DOHH2 (cell line): ENCODE measurements around the gene STON2.

ENCODE experiments used
- H3F3A ChIP-seq: fragments of 200-600 bp; sonication (generic), shearing (Covaris generic); 2 replicates; pipeline ENCODE4 v1.6.0; 2016; ENCODE audit warnings: antibody characterized with exemption, mild to moderate bottlenecking; ENCODE audit not compliant: control insufficient read depth, insufficient read depth
- H3K27ac ChIP-seq: fragments of 200-600 bp; sonication (generic); 2 replicates; pipeline ENCODE4 v1.5.1; 2014; ENCODE audit warnings: low read depth, mild to moderate bottlenecking, low read length, moderate library complexity
- H3K27me3 ChIP-seq: fragments of 200-600 bp; sonication (generic); 2 replicates; pipeline ENCODE4 v1.6.1; 2014; ENCODE audit warnings: mild to moderate bottlenecking, low read length, mixed read lengths; ENCODE audit not compliant: control insufficient read depth
- H3K36me3 ChIP-seq: fragments of 200-600 bp; sonication (generic); 2 replicates; pipeline ENCODE4 v1.6.1; 2014; ENCODE audit warnings: mild to moderate bottlenecking, low read length, moderate library complexity, mixed read lengths; ENCODE audit not compliant: control insufficient read depth
- H3K4me1 ChIP-seq: fragments of 200-600 bp; sonication (generic); 2 replicates; pipeline ENCODE4 v1.6.1; 2014; ENCODE audit warnings: mild to moderate bottlenecking, low read length, mixed read lengths; ENCODE audit not compliant: control insufficient read depth
- H3K4me2 ChIP-seq: fragments of 200-600 bp; sonication (generic); 2 replicates; pipeline ENCODE4 v1.6.0; 2014; ENCODE audit warnings: mild to moderate bottlenecking, low read length, moderate library complexity
- H3K4me3 ChIP-seq: fragments of 200-600 bp; sonication (generic); 2 replicates; pipeline ENCODE4 v1.5.1; 2014; ENCODE audit warnings: mild to moderate bottlenecking, low read length, mixed read lengths
- H3K79me2 ChIP-seq: fragments of 200-600 bp; sonication (generic); 2 replicates; pipeline ENCODE4 v1.6.1; 2014; ENCODE audit warnings: mild to moderate bottlenecking, low read length, mixed read lengths; ENCODE audit not compliant: control insufficient read depth
- H3K9me2 ChIP-seq: fragments of 200-600 bp; sonication (generic); replicated peaks from 2 replicates; pipeline ENCODE4 v1.6.1; 2014; ENCODE audit warnings: mild to moderate bottlenecking, low read length, mixed read lengths; ENCODE audit not compliant: control insufficient read depth
- H3K9me3 ChIP-seq: fragments of 200-600 bp; sonication (generic); 2 replicates; pipeline ENCODE4 v1.6.1; 2014; ENCODE audit warnings: antibody characterized with exemption, low read length, mixed read lengths; ENCODE audit not compliant: control insufficient read depth, insufficient read depth
- H4K20me1 ChIP-seq: fragments of 200-600 bp; sonication (generic); 2 replicates; pipeline ENCODE4 v1.6.0; 2014; ENCODE audit warnings: low read depth, mild to moderate bottlenecking, antibody characterized with exemption, low read length, moderate library complexity; ENCODE audit not compliant: control insufficient read depth, insufficient read depth
- EZH2phosphoT487 ChIP-seq: fragments of 200-600 bp; sonication (generic); IDR thresholded peaks from 2 replicates; pipeline ENCODE4 v1.6.1; 2017; ENCODE audit warnings: borderline replicate concordance, mild to moderate bottlenecking, antibody characterized with exemption, low read length, moderate library complexity, mixed read lengths
- TF ChIP-seq, protein P1 (sequence below): fragments of 200-600 bp; sonication (generic); IDR thresholded peaks from one replicate; pipeline ENCODE4 v1.5.1; 2014; ENCODE audit warnings: antibody characterized with exemption, mild to moderate bottlenecking, low read depth, low read length; ENCODE audit not compliant: poor library complexity, severe bottlenecking

The STON2 gene

DNA sequence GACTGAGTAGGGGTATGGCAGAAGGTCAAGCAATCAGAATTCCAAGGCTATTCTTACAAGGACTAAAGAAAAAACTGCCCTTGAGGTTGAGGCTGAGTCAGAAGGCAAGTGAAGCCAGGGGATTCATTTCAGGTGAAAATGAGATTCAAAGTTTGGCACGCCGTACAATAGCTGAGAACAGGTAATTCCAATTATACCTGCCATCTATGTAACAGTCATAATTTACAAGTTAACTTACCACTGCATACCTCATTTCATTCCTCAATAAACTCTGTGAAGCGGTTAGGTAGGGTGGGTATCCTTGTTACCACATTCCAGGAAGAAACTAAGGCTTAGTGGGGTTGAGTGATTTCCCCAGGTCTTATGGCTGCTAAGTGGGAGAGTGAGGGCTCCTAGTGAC is 64.1 kb downstream of the STON2 start:
- H3K36me3 ChIP-seq = no peaks in the 10 kb centered on the region
- H3K4me1 ChIP-seq = no peaks in the 10 kb centered on the region
- H3K27me3 ChIP-seq = peaks cover 17% of the 10 kb centered on the region; the same call in 1 of the 2 replicates
- H3K9me2 ChIP-seq = no peaks in the 10 kb centered on the region
- TF ChIP-seq EZH2phosphoT487 = no peak
- TF ChIP-seq, protein P1, sequence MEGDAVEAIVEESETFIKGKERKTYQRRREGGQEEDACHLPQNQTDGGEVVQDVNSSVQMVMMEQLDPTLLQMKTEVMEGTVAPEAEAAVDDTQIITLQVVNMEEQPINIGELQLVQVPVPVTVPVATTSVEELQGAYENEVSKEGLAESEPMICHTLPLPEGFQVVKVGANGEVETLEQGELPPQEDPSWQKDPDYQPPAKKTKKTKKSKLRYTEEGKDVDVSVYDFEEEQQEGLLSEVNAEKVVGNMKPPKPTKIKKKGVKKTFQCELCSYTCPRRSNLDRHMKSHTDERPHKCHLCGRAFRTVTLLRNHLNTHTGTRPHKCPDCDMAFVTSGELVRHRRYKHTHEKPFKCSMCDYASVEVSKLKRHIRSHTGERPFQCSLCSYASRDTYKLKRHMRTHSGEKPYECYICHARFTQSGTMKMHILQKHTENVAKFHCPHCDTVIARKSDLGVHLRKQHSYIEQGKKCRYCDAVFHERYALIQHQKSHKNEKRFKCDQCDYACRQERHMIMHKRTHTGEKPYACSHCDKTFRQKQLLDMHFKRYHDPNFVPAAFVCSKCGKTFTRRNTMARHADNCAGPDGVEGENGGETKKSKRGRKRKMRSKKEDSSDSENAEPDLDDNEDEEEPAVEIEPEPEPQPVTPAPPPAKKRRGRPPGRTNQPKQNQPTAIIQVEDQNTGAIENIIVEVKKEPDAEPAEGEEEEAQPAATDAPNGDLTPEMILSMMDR = no peak
- H3F3A ChIP-seq = no peaks in the 10 kb centered on the region
- no peaks in the 10 kb centered on the region for H3K9me3 ChIP-seq
- H3K4me3 ChIP-seq = no peak overlapping the region
- H3K79me2 ChIP-seq = no peaks in the 10 kb centered on the region
- no peaks in the 10 kb centered on the region for H4K20me1 ChIP-seq
- no peak overlapping the region for H3K4me2 ChIP-seq
- no peak overlapping the region for H3K27ac ChIP-seq

- H3K79me2 ChIP-seq = no peaks in the 10 kb centered on the region
- H3K36me3 ChIP-seq = no peaks in the 10 kb centered on the region
- no peak overlapping the region for H3K27ac ChIP-seq
- no peaks in the 10 kb centered on the region for H3K9me3 ChIP-seq
- no peak overlapping the region for H3K4me2 ChIP-seq
- TF ChIP-seq, protein P1 = no peak
- TF ChIP-seq EZH2phosphoT487 = no peak
- no peaks in the 10 kb centered on the region for H3F3A ChIP-seq
- no peaks in the 10 kb centered on the region for H3K4me1 ChIP-seq
- no peaks in the 10 kb centered on the region for H4K20me1 ChIP-seq
- no peaks in the 10 kb centered on the region for H3K9me2 ChIP-seq
- H3K27me3 ChIP-seq = peaks cover 9% of the 10 kb centered on the region; the same call in 1 of the 2 replicates
- H3K4me3 ChIP-seq = no peak overlapping the region
Observed at GRCh38 chr14:81332725-81333124, 67.4 kb downstream of the STON2 start.

- TF ChIP-seq, protein P1 = no peak
- TF ChIP-seq EZH2phosphoT487 = no peak
- Histone ChIP-seq H3K4me3 (no peak overlapping the region), H3K4me1 (no peaks in the 10 kb centered on the region), H3K27ac (no peak overlapping the region), H4K20me1 (no peaks in the 10 kb centered on the region), H3K79me2 (no peaks in the 10 kb centered on the region), H3K27me3 (peaks cover 6% of the 10 kb centered on the region; the same call in 1 of the 2 replicates), H3K4me2 (no peak overlapping the region), H3K9me3 (no peaks in the 10 kb centered on the region), H3K9me2 (no peaks in the 10 kb centered on the region), H3F3A (no peaks in the 10 kb centered on the region), H3K36me3 (no peaks in the 10 kb centered on the region)
Observed at GRCh38 chr14:81331229-81332021, 68.7 kb downstream of the STON2 start.
